AG09319 (cell line): ENCODE results near the gene TGM4.

Source experiments
- DNase-seq: peaks from one replicate; pipeline ENCODE4 v3.0.0-alpha.2; 2010; ENCODE audit warnings: low read depth; ENCODE audit errors: extremely low read depth
- CTCF ChIP-seq: IDR thresholded peaks from 2 replicates; pipeline ENCODE4 v1.5.1; 2011; ENCODE audit warnings: low read depth, mild to moderate bottlenecking, inconsistent platforms, low read length, moderate library complexity

Gene TGM4

GRCh38 chr3:44926172-44926571 lies 51.8 kb downstream of the TGM4 start:
- DNase-seq = no peak
- TF ChIP-seq CTCF = no peak

GRCh38 chr3:44926921-44927320 lies 52.5 kb downstream of the TGM4 start:
- TF ChIP-seq CTCF = no peak

GRCh38 chr3:44927371-44927770 lies 53.0 kb downstream of the TGM4 start:
- no peak for TF ChIP-seq CTCF

More at GRCh38 chr3:44926921-44927320, 52.5 kb downstream of the TGM4 start:
- DNase-seq = no peak

GRCh38 chr3:44929782-44930181 lies 55.4 kb downstream of the TGM4 start:
- no peak for DNase-seq
- no peak for TF ChIP-seq CTCF

More at GRCh38 chr3:44927371-44927770, 53.0 kb downstream of the TGM4 start:
- DNase-seq = no peak

GRCh38 chr3:44930911-44931310 lies 56.5 kb downstream of the TGM4 start:
- TF ChIP-seq CTCF = no peak
- no peak for DNase-seq

GRCh38 chr3:44931791-44932190 lies 57.4 kb downstream of the TGM4 start:
- no peak for DNase-seq
- TF ChIP-seq CTCF = no peak

- no peak for DNase-seq
- no peak for TF ChIP-seq CTCF
Measured at GRCh38 chr3:44932271-44932670, 57.9 kb downstream of the TGM4 start.
